K562 (cell line): ENCODE results near the gene TMEM222. TPM values are rescaled to one million over a fixed set of nuclear protein-coding genes. Genes with fewer than 3 reads are reported as not detected.
A peak's percentile ranks its signal among the peaks of the same experiment; 100 is the strongest.

Experiments used
- ARID1B ChIP-seq: fragments of 450-650 bp; IDR thresholded peaks from 2 replicates; pipeline ENCODE4 v1.6.1; 2016; ENCODE audit warnings: antibody characterized with exemption, mild to moderate bottlenecking, inconsistent platforms
- PHB ChIP-seq: fragments of 250-450 bp; sonication (Bioruptor Pico); IDR thresholded peaks from 2 replicates; pipeline ENCODE4 v1.5.0; 2021
- POLR2H ChIP-seq: IDR thresholded peaks from 2 replicates; pipeline ENCODE4 v1.6.1; 2016; ENCODE audit warnings: missing genetic modification characterization, low read depth, mild to moderate bottlenecking, control low read depth, missing compliant biosample characterization, moderate library complexity
- RBM15 ChIP-seq: fragments of 200-400 bp; formaldehyde crosslinking; IDR thresholded peaks from 2 replicates; pipeline ENCODE4 v1.6.1; 2018; ENCODE audit warnings: mild to moderate bottlenecking, low read length, moderate library complexity; ENCODE audit not compliant: insufficient read depth
- SIX5 ChIP-seq, 2 experiments: IDR thresholded peaks; 2 replicates each; pipeline ENCODE4 v1.6.1; 2011; ENCODE audit warnings: low read length in 2 of 2, borderline replicate concordance in 1 of 2, low read depth in 1 of 2, mild to moderate bottlenecking in 1 of 2, moderate library complexity in 1 of 2; ENCODE audit not compliant: insufficient read depth in 1 of 2
- SMAD4 ChIP-seq: fragments of 250-450 bp; sonication (Bioruptor Pico); conservative IDR thresholded peaks from 2 replicates; pipeline ENCODE4 v1.8.0; 2021; ENCODE audit warnings: inconsistent platforms, mild to moderate bottlenecking, moderate library complexity
- SMARCC2 ChIP-seq: fragments of 450-650 bp; IDR thresholded peaks from 2 replicates; pipeline ENCODE4 v1.6.1; 2017; ENCODE audit warnings: antibody characterized with exemption, moderate library complexity, mild to moderate bottlenecking, low read depth
- TFE3 ChIP-seq: fragments of 450-650 bp; formaldehyde crosslinking; IDR thresholded peaks from 2 replicates; pipeline ENCODE4 v1.4.0; 2020; ENCODE audit warnings: mild to moderate bottlenecking, mixed read lengths
- THRB ChIP-seq: fragments of 450-650 bp; formaldehyde crosslinking; conservative IDR thresholded peaks from 2 replicates; pipeline ENCODE4 v1.4.0; 2022; ENCODE audit warnings: mild to moderate bottlenecking, missing genetic modification characterization
- TRIM25 ChIP-seq: fragments of 450-650 bp; IDR thresholded peaks from 2 replicates; pipeline ENCODE4 v1.7.0; 2016; ENCODE audit warnings: borderline replicate concordance
- ZNF197 ChIP-seq: fragments of 200-800 bp; sonication (Bioruptor generic); IDR thresholded peaks from 2 replicates; pipeline ENCODE4 v1.6.1; 2016; ENCODE audit warnings: low read depth, missing genetic modification characterization, missing compliant biosample characterization
- ZNF436 ChIP-seq: fragments of 250-450, 450-650 bp; sonication (Bioruptor Pico); formaldehyde crosslinking; IDR thresholded peaks from 2 replicates; pipeline ENCODE4 v1.7.0; 2020; ENCODE audit warnings: mild to moderate bottlenecking
- ZNF639 ChIP-seq, 2 experiments: fragments of 200-800 bp in 1 of 2; sonication (Bioruptor generic) in 1 of 2; sonication (generic) in 1 of 2; formaldehyde crosslinking in 1 of 2; IDR thresholded peaks in 1 of 2; conservative IDR thresholded peaks in 1 of 2; 2 replicates each; pipeline versions ENCODE4 v1.5.0 to v1.6.1; 2016 to 2020; ENCODE audit warnings: missing compliant biosample characterization in 1 of 2, missing genetic modification characterization in 1 of 2, missing genetic modification reagents in 1 of 2
- ZSCAN32 ChIP-seq: fragments of 450-650 bp; formaldehyde crosslinking; IDR thresholded peaks from 2 replicates; pipeline ENCODE4 v1.4.0; 2020; ENCODE audit warnings: mild to moderate bottlenecking, moderate library complexity
- polyA plus RNA-seq, 8 experiments: library from polyadenylated mRNA; depleted of rRNA in 4 of 8; stranded (reverse) in 5 of 8; unstranded in 3 of 8; fragments of >200 nt; fragmentation: Nextera tagmentation in 2 of 8; fragmentation: Illumina TruSeq in 1 of 8; extraction: Ambion mirVana in 2 of 8; extraction: Trizol in 1 of 8; gene quantifications; 2 replicates each; pipeline versions ENCODE4 v1.2.1 to v1.2.3, GENCODE V29; 2011 to 2014; ENCODE audit warnings: inconsistent platforms in 1 of 8, missing spikeins in 1 of 8
- total RNA-seq, 7 experiments: library from RNA; depleted of rRNA in 6 of 7; stranded (reverse); fragments of >200 nt in 6 of 7; fragmentation: Illumina TruSeq in 2 of 7; extraction: Trizol in 2 of 7; gene quantifications; 2 replicates each; pipeline versions ENCODE4 v1.2.1 to v1.2.3, GENCODE V29; 2011 to 2021; ENCODE audit warnings: low replicate concordance in 1 of 7
- TF ChIP-seq, protein P1 (sequence below): fragments of 450-650 bp; formaldehyde crosslinking; IDR thresholded peaks from 2 replicates; pipeline ENCODE4 v1.4.0; 2020; ENCODE audit warnings: mild to moderate bottlenecking, moderate library complexity
- TF ChIP-seq, protein P2 (sequence below): fragments of 250-450 bp; sonication (Bioruptor Pico); IDR thresholded peaks from 2 replicates; pipeline ENCODE4 v1.8.0; 2022; ENCODE audit warnings: moderate library complexity, mild to moderate bottlenecking, inconsistent platforms

The TMEM222 gene
- total and polyA plus RNA-seq, 9 of the 15 experiments (the other 6 are each of a cell fraction or from before 2014, with no cell fraction given), result 6.9 to 48.0 (median 32.8) TPM

GRCh38 chr1:27366411-27367159, 44.6 kb downstream of the TMEM222 start, which contains the start of gene MAP3K6 (continued):
- TF ChIP-seq POLR2H (tag) (no peak), ZNF639 (CRISPR knock-in tag; conservative IDR thresholded peaks at IDR 0.05 in 1 of 2, IDR thresholded peaks at IDR 0.05 in 1 of 2) (0 out of 4 replicates have a peak, but pooled peaks of 1 of the 2 experiments have one; percentile 31), THRB (CRISPR knock-in tag) (no peak), ZSCAN32 (CRISPR knock-in tag) (no peak), ZNF197 (CRISPR knock-in tag) (no peak), SIX5 (IDR thresholded peaks at IDR 0.05; ENCODE audit: borderline replicate concordance in 1 of 2, insufficient read depth in 1 of 2, low read depth in 1 of 2, low read length in 2 of 2) (no peak), TRIM25 (no peak), PHB (CRISPR knock-in tag) (no peak), TFE3 (CRISPR knock-in tag) (no peak), RBM15 (no peak), SMAD4 (peak; percentile 87), SMARCC2 (no peak; the same call in 1 of the 2 replicates), ZNF436 (CRISPR knock-in tag) (no peak), ARID1B (no peak; the same call in 1 of the 2 replicates)
- TF ChIP-seq, protein P1, sequence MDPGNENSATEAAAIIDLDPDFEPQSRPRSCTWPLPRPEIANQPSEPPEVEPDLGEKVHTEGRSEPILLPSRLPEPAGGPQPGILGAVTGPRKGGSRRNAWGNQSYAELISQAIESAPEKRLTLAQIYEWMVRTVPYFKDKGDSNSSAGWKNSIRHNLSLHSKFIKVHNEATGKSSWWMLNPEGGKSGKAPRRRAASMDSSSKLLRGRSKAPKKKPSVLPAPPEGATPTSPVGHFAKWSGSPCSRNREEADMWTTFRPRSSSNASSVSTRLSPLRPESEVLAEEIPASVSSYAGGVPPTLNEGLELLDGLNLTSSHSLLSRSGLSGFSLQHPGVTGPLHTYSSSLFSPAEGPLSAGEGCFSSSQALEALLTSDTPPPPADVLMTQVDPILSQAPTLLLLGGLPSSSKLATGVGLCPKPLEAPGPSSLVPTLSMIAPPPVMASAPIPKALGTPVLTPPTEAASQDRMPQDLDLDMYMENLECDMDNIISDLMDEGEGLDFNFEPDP (CRISPR knock-in tag), result no peak
- TF ChIP-seq, protein P2, sequence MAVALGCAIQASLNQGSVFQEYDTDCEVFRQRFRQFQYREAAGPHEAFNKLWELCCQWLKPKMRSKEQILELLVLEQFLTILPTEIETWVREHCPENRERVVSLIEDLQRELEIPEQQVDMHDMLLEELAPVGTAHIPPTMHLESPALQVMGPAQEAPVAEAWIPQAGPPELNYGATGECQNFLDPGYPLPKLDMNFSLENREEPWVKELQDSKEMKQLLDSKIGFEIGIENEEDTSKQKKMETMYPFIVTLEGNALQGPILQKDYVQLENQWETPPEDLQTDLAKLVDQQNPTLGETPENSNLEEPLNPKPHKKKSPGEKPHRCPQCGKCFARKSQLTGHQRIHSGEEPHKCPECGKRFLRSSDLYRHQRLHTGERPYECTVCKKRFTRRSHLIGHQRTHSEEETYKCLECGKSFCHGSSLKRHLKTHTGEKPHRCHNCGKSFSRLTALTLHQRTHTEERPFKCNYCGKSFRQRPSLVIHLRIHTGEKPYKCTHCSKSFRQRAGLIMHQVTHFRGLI (CRISPR knock-in tag), result no peak
